ENCODE results near the gene SLC22A6.

GRCh38 chr11:62948765-62949320 lies 35.9 kb downstream of the SLC22A6 start:
- TF ChIP-seq CTCF (IDR thresholded peaks at IDR 0.05; ENCODE audit: low read length) (no peak), EZH2phosphoT487 (IDR thresholded peaks at IDR 0.05; ENCODE audit: low read length) (no peak), EZH2 (optimal IDR thresholded peaks at IDR 0.05; ENCODE audit: low read depth, low read length) (no peak)

All from MM.1S (cell line).